AG09319 (cell line): ENCODE data around the gene ALDOC.
"Not testable (repeated sequence)": the region's sequence is repeated elsewhere in the genome, so short reads cannot be mapped to it uniquely, and the experiment has no call there.

Experiments
- DNase-seq: peaks from one replicate; pipeline ENCODE4 v3.0.0-alpha.2; 2010; ENCODE audit warnings: low read depth; ENCODE audit errors: extremely low read depth
- TF ChIP-seq, protein P1 (sequence below): IDR thresholded peaks from 2 replicates; pipeline ENCODE4 v1.5.1; 2011; ENCODE audit warnings: low read depth, mild to moderate bottlenecking, inconsistent platforms, low read length, moderate library complexity

The ALDOC gene

DNA sequence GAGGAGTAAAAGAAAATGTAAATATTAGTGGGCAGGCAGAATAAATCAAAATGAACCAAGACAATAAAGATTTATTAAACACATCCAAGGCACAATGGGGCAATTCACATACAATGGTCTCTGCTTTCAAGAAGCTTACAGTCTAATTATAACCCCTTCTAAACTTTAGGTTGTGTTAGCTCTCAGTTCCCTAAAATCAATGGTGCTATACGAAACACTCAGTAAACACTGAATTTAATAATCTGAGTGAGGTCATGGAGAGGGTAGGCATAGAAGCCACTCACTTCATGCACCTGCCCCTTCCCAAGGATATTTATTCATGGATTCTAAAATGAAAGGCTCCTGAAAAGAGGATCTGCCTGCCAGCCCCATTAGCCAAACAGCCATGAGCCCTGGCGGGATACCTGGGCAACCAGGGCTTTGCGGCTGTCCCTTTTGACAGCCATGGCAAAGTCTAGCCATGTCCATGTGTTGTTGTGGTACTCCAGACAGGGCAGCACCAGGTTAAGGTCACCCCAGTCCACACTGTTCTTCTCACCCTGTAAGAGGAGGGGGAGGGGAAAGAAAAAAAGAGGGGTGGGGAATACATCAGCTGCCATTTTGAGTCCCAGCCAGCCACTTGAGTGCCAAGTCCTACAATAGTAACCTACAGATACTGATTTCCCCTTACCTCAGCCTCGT lies 38.7 kb upstream of the ALDOC start:
- TF ChIP-seq, protein P1, sequence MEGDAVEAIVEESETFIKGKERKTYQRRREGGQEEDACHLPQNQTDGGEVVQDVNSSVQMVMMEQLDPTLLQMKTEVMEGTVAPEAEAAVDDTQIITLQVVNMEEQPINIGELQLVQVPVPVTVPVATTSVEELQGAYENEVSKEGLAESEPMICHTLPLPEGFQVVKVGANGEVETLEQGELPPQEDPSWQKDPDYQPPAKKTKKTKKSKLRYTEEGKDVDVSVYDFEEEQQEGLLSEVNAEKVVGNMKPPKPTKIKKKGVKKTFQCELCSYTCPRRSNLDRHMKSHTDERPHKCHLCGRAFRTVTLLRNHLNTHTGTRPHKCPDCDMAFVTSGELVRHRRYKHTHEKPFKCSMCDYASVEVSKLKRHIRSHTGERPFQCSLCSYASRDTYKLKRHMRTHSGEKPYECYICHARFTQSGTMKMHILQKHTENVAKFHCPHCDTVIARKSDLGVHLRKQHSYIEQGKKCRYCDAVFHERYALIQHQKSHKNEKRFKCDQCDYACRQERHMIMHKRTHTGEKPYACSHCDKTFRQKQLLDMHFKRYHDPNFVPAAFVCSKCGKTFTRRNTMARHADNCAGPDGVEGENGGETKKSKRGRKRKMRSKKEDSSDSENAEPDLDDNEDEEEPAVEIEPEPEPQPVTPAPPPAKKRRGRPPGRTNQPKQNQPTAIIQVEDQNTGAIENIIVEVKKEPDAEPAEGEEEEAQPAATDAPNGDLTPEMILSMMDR, result no peak
- DNase-seq, result no peak

DNA sequence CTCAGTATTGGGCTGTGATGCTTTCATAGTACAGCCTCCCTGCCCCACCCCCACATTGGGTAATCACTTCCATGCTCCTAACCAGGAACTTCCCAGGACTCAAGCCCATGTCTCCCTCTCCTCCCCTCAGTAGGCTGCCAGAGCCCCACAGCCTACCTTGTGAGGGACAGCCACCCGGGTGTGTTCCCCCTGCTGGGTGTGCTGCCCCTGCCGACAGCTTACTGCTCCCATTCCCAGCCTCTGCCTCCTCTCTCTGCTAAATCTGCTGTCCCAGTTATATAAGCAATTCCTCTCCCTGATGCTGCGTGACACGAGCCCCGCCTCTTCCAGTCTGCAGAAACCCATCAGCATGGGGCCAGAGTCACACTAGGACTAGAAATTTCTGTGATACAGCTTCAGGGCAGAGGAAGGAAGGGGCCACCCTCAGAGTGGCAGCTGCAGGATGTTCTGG lies 37.3 kb upstream of the ALDOC start, which contains the start of gene RSKR:
TSS of gene RSKR (minus strand) at position 255 of the 451 bp plus-strand sequence. CDS start at position 231, 24 bp downstream.
- no peak for DNase-seq
- TF ChIP-seq, protein P1, result no peak

DNA sequence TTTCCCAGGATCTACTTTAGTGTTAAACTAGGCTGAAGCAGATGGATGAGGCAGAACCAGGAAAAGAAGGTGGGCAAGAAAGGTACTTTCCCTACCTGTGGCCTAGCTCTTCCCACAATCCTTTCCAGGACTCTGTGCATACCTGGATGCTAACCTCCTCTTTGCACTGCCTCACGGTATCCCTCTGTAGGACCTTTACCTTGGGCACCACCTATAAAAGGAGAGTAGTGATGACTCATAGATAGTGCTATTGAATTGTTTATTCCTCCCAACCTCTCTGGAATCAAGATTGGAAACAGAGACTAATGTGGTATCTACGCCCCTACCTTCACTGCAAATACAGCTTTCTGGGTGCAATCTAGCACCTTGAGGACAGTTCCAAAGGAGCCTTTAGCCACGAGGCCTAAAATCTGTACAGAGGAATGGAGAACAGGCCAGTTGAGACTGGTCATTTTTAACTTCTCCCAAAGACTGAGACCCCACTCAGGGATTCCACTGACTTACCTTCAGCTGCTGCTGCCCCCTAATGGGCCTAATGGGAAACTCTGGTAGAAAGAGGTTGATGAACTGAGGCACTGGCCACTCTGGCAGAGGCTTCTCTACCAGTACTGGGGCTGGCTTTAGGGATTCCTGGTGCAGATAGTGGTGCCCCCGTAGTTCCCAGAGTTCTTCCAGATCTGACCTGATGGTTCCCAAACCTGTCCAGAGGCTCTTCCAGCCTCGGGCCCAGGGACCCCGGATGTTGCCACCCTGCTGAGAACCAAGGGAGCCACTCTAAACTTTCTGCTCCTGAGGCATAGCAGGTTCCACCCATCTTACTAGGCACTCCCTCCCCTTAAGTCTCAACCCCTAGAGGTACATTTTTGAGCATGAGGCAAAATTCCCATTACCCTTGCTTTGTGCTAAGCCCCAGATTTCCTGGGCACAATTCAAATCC lies 36.5 kb upstream of the ALDOC start:
- TF ChIP-seq, protein P1, result peak; percentile 72
- no peak for DNase-seq

DNA sequence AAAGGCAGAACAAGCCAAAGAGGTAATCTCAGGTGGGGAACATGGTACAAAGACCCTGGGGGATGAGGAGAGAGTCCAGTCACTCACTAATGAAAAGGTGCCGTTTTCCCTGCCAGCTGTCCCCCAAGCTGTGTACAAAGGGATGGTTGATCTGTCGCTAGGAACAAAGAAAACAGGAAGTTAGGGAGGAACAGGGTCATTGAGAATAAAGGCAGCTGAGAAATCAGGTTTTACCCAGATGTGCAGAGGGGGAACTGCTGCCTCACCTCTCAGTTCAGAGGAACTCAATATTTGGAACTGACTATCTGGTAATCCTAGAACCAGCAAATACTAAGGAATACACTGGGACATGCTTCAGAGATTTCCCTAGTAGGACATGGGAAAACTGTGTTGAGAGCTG lies 35.8 kb upstream of the ALDOC start:
- no peak for DNase-seq
- TF ChIP-seq, protein P1, result no peak

DNA sequence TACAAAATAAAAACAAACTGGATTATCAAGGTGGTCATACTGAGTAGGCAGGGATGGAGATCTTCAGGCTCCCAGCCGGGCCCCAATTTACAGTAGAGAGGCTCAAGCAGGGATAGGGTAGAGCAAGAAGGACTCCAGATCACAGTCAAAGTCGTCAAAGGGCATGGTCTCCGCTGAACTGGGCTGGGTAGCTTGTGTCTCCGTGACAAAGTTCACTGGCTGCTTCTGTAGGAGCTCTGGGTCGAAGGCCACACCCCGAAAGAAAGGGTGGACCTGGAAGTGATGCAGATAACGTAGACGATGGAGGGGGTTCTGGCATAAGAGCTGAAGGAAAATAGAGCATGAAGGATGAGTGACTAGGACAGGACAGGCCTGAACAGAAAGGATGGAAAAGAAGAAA lies 33.7 kb upstream of the ALDOC start:
- TF ChIP-seq, protein P1, result no peak
- no peak for DNase-seq

DNA sequence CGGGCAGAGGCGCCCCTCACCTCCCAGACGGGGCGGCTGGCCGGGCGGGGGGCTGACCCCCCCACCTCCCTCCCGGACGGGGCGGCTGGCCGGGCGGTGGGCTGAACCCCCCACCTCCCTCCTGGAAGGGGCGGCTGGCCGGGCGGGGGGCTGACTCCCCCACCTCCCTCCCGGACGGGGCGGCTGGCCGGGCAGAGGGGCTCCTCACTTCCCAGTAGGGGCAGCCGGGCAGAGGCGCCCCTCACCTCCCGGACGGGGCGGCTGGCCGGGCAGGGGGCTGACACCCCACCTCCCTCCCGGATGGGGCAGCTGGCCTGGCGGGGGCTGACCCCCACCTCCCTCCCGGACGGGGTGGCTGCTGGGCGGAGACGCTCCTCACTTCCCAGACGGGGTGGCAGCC lies 27.3 kb upstream of the ALDOC start:
- DNase-seq, result not testable (repeated sequence)

DNA sequence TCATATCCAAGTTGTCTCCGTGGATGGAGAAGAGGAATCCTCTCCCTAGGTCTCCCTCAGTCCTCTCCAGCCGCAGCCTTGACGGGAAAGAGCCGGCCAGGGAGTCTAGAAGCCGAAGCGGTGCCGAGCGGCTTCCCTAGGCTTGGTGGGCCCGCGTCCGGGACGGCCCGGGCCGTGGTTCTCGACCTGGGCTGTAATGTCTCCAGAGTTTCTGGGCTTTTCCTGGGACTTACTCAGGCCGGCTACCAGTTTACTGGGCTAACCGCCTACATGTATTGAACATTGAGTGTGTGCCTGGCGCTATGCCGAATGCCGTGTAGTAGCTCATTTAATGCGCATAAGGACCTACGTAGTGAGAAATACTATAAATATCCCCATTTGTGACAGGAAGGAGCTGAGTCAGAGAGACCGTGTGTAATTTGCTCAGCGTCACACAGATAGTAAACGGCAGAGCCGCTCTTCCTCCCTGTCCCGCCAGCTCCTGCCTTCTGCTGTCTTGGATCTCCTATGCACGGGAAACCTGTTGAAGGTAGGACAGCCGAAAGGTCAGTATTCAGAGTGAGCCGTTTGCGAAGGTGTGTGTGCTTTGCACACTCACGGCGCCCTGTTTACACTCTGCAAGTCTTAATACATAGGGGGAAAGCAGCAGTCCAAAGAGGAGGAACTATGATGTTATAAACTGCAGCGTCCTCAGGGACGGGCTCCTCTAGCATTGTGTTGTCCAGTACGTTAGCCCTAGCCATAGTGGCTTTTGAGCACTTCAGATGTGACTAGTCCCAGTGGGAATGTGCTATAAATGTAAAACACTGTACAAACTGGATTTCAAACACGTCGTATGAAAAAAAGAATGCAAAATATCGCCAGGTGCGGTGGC lies 22.9 kb upstream of the ALDOC start:
- TF ChIP-seq, protein P1, result no peak
- DNase-seq, result peak; percentile 14
